Measurements from ENCODE around the gene CUX1. TPM values are rescaled to one million over a fixed set of nuclear protein-coding genes. Genes with fewer than 3 reads are reported as not detected.

Gene CUX1
- total and polyA plus RNA-seq, 2 of the 13 experiments (the other 11 are each of a cell fraction or from before 2014, with no cell fraction given), result 13.7 to 14.9 TPM

- TF ChIP-seq ZNF784 (CRISPR knock-in tag; IDR thresholded peaks at IDR 0.05; ENCODE audit: borderline replicate concordance), result no peak
- no peak for TF ChIP-seq NR3C1 (CRISPR knock-in tag; IDR thresholded peaks at IDR 0.05)
- TF ChIP-seq ZBTB46 (CRISPR knock-in tag; IDR thresholded peaks at IDR 0.05; ENCODE audit: borderline replicate concordance), result no peak
- no peak for TF ChIP-seq IRF1 (CRISPR knock-in tag; IDR thresholded peaks at IDR 0.05; ENCODE audit: low read depth)
- TF ChIP-seq TFDP1 (CRISPR knock-in tag; IDR thresholded peaks at IDR 0.05; ENCODE audit: borderline replicate concordance), result no peak
- no peak for TF ChIP-seq GLI4 (CRISPR knock-in tag; IDR thresholded peaks at IDR 0.05; ENCODE audit: borderline replicate concordance)
- no peak for TF ChIP-seq ZNF251 (CRISPR knock-in tag; IDR thresholded peaks at IDR 0.05)
- TF ChIP-seq GFI1 (CRISPR knock-in tag; IDR thresholded peaks at IDR 0.05; ENCODE audit: borderline replicate concordance), result no peak
These were observed 501.1 kb downstream of the CUX1 start (continued) for GRCh38 chr7:102318482-102318971.

- Histone ChIP-seq H4K20me1 (ENCODE audit: insufficient read depth, low read length) (no peaks in the 10 kb centered on the region), H3K9me3 (ENCODE audit: low read length) (no peaks in the 10 kb centered on the region), H3K4me2 (ENCODE audit: low read depth, low read length) (no peak overlapping the region), H2AFZ (ENCODE audit: low read length) (no peak overlapping the region), H3K27ac (ENCODE audit: extremely low read length, insufficient read depth, low read length) (no peak overlapping the region), H3K4me3 (replicated peaks in 1 of 3; ENCODE audit: insufficient read depth in 1 of 3, low read depth in 2 of 3, low read length in 3 of 3) (no peak overlapping the region), H3K27me3 (ENCODE audit: control insufficient read depth in 1 of 2, insufficient read depth in 2 of 2, low read length in 2 of 2) (no peaks in the 10 kb centered on the region), H3K36me3 (replicated peaks in 1 of 2; ENCODE audit: control insufficient read depth in 1 of 2, insufficient read depth in 2 of 2, low read length in 2 of 2) (no peaks in the 10 kb centered on the region), H3K79me2 (ENCODE audit: insufficient read depth, low read length) (no peaks in the 10 kb centered on the region), H3K9ac (ENCODE audit: insufficient read depth, low read depth, low read length) (no peak overlapping the region), H3K4me1 (ENCODE audit: insufficient read depth, low read length) (no peaks in the 10 kb centered on the region)
- intact Hi-C loops (cut with micrococcal nuclease; ENCODE audit: unreplicated experiment) (no loop called here), in situ Hi-C loops (cut with HindIII; ENCODE audit: extremely low pct_ligation_motif_present, low pct_unique_long_range_greater_than_20kb) (no loop called here)
- WGBS (ENCODE audit: low lambda C conversion rate), result 60% methylated on average over 1 of the region's 3 CpGs
- DNase-seq (ENCODE audit: low spot score) (no peak), ATAC-seq (no peak), FAIRE-seq (no peak)
- TF ChIP-seq TEAD2 (CRISPR knock-in tag; IDR thresholded peaks at IDR 0.05) (no peak), ZNF749 (CRISPR knock-in tag; IDR thresholded peaks at IDR 0.05; ENCODE audit: borderline replicate concordance) (no peak), ZNF264 (CRISPR knock-in tag; IDR thresholded peaks at IDR 0.05) (no peak), ZNF225 (CRISPR knock-in tag; IDR thresholded peaks at IDR 0.05) (no peak)
- ChIA-PET CTCF (ENCODE audit: low intra/inter-chr PET ratio, low total read pairs) (no interaction called here), POLR2A (no interaction called here)
- BruUV-seq (replicated peaks), result no TSS peak
These were observed 502.2 kb downstream of the CUX1 start for GRCh38 chr7:102319671-102320070.
